HepG2 (cell line): ENCODE results near the gene TLCD3A. TPM values are rescaled to one million over a fixed set of nuclear protein-coding genes. Genes with fewer than 3 reads are reported as not detected.

ENCODE experiments used
- EED ChIP-seq: sonication (generic); formaldehyde crosslinking; IDR thresholded peaks from 2 replicates; pipeline ENCODE4 v1.5.0; 2020; ENCODE audit warnings: mild to moderate bottlenecking, missing genetic modification reagents
- ESRRA ChIP-seq: sonication (generic); formaldehyde crosslinking; IDR thresholded peaks from 2 replicates; pipeline ENCODE4 v1.5.1; 2020; ENCODE audit warnings: mild to moderate bottlenecking, low read depth, missing genetic modification reagents
- GZF1 ChIP-seq: sonication (generic); formaldehyde crosslinking; IDR thresholded peaks from 2 replicates; pipeline ENCODE4 v1.5.1; 2020; ENCODE audit warnings: mild to moderate bottlenecking, missing genetic modification reagents
- HES4 ChIP-seq: sonication (generic); formaldehyde crosslinking; IDR thresholded peaks from 2 replicates; pipeline ENCODE4 v1.9.0; 2021; ENCODE audit warnings: mild to moderate bottlenecking, missing genetic modification reagents, borderline replicate concordance
- IRF2 ChIP-seq: IDR thresholded peaks from 2 replicates; pipeline ENCODE4 v1.6.1; 2018; ENCODE audit warnings: missing genetic modification reagents, missing compliant biosample characterization
- KAT8 ChIP-seq: IDR thresholded peaks from 2 replicates; pipeline ENCODE4 v1.6.1; 2016; ENCODE audit warnings: missing genetic modification reagents, missing compliant biosample characterization
- MED1 ChIP-seq: sonication (generic); formaldehyde crosslinking; IDR thresholded peaks from 2 replicates; pipeline ENCODE4 v1.4.0; 2020; ENCODE audit warnings: missing genetic modification reagents
- NFE2L2 ChIP-seq: fragments of 150-350 bp; IDR thresholded peaks from 2 replicates; pipeline ENCODE4 v1.6.1; 2014; ENCODE audit warnings: low read length
- POLR2AphosphoS5 ChIP-seq: IDR thresholded peaks from 2 replicates; pipeline ENCODE4 v1.6.1; 2012; ENCODE audit warnings: low read depth, low read length
- RARG ChIP-seq: sonication (generic); formaldehyde crosslinking; IDR thresholded peaks from 2 replicates; pipeline ENCODE4 v1.4.0; 2020; ENCODE audit warnings: low read depth, mild to moderate bottlenecking, missing genetic modification reagents
- RFX3 ChIP-seq: IDR thresholded peaks from 2 replicates; pipeline ENCODE4 v1.6.1; 2016; ENCODE audit warnings: missing biosample characterization, missing genetic modification reagents
- RXRB ChIP-seq: IDR thresholded peaks from 2 replicates; pipeline ENCODE4 v1.6.1; 2016; ENCODE audit warnings: borderline replicate concordance, missing genetic modification reagents, missing compliant biosample characterization
- TRIM22 ChIP-seq: fragments of 450-650 bp; IDR thresholded peaks from 2 replicates; pipeline ENCODE4 v1.6.1; 2017
- ZBTB1 ChIP-seq: sonication (generic); formaldehyde crosslinking; IDR thresholded peaks from 2 replicates; pipeline ENCODE4 v1.4.0; 2020; ENCODE audit warnings: missing genetic modification reagents, borderline replicate concordance
- ZKSCAN1 ChIP-seq: fragments of 150-350 bp; IDR thresholded peaks from 2 replicates; pipeline ENCODE4 v1.6.1; 2014; ENCODE audit warnings: low read length
- ZNF253 ChIP-seq: sonication (generic); formaldehyde crosslinking; IDR thresholded peaks from 2 replicates; pipeline ENCODE4 v1.8.0; 2022; ENCODE audit warnings: mild to moderate bottlenecking, missing genetic modification reagents, borderline replicate concordance
- ZNF484 ChIP-seq: sonication (generic); formaldehyde crosslinking; IDR thresholded peaks from 2 replicates; pipeline ENCODE4 v1.5.1; 2020; ENCODE audit warnings: mild to moderate bottlenecking, low read depth, missing genetic modification reagents, borderline replicate concordance
- ZNF615 ChIP-seq: sonication (generic); formaldehyde crosslinking; IDR thresholded peaks from 2 replicates; pipeline ENCODE4 v1.5.0; 2020; ENCODE audit warnings: mild to moderate bottlenecking, missing genetic modification reagents, borderline replicate concordance
- ZNF713 ChIP-seq: sonication (generic); formaldehyde crosslinking; IDR thresholded peaks from 2 replicates; pipeline ENCODE4 v1.4.0; 2020; ENCODE audit warnings: mild to moderate bottlenecking, missing genetic modification reagents
- ZNF773 ChIP-seq: sonication (generic); formaldehyde crosslinking; IDR thresholded peaks from 2 replicates; pipeline ENCODE4 v1.4.0; 2020; ENCODE audit warnings: missing genetic modification reagents, borderline replicate concordance
- polyA plus RNA-seq, 8 experiments: library from polyadenylated mRNA; depleted of rRNA in 3 of 8; stranded (reverse) in 7 of 8; unstranded in 1 of 8; fragments of >200 nt; fragmentation: Illumina TruSeq in 4 of 8; extraction: Trizol in 4 of 8; gene quantifications; 2 replicates each; pipeline versions ENCODE4 v1.2.1 to v1.2.3, GENCODE V29; 2011 to 2016; ENCODE audit warnings: low read depth in 4 of 8, missing spikeins in 1 of 8, mixed read lengths in 1 of 8; ENCODE audit not compliant: insufficient read depth in 1 of 8
- total RNA-seq, 5 experiments: library from RNA; depleted of rRNA; stranded (reverse); fragments of >200 nt; fragmentation: Illumina TruSeq; extraction: Trizol; gene quantifications; 2 replicates each; pipeline ENCODE4 v1.2.3, GENCODE V29; 2016; ENCODE audit warnings: low read depth in 1 of 5
- TF ChIP-seq, protein P1 (sequence below): sonication (generic); formaldehyde crosslinking; IDR thresholded peaks from 2 replicates; pipeline ENCODE4 v1.4.0; 2020; ENCODE audit warnings: missing genetic modification reagents, borderline replicate concordance
- TF ChIP-seq, protein P2 (sequence below): sonication (generic); formaldehyde crosslinking; IDR thresholded peaks from 2 replicates; pipeline ENCODE4 v1.5.1; 2020; ENCODE audit warnings: missing genetic modification reagents, mild to moderate bottlenecking, borderline replicate concordance

Gene TLCD3A
- total and polyA plus RNA-seq, 2 of the 13 experiments (the other 11 are each of a cell fraction or from before 2014, with no cell fraction given): 25.2 to 46.6 TPM

- TF ChIP-seq, protein P1, sequence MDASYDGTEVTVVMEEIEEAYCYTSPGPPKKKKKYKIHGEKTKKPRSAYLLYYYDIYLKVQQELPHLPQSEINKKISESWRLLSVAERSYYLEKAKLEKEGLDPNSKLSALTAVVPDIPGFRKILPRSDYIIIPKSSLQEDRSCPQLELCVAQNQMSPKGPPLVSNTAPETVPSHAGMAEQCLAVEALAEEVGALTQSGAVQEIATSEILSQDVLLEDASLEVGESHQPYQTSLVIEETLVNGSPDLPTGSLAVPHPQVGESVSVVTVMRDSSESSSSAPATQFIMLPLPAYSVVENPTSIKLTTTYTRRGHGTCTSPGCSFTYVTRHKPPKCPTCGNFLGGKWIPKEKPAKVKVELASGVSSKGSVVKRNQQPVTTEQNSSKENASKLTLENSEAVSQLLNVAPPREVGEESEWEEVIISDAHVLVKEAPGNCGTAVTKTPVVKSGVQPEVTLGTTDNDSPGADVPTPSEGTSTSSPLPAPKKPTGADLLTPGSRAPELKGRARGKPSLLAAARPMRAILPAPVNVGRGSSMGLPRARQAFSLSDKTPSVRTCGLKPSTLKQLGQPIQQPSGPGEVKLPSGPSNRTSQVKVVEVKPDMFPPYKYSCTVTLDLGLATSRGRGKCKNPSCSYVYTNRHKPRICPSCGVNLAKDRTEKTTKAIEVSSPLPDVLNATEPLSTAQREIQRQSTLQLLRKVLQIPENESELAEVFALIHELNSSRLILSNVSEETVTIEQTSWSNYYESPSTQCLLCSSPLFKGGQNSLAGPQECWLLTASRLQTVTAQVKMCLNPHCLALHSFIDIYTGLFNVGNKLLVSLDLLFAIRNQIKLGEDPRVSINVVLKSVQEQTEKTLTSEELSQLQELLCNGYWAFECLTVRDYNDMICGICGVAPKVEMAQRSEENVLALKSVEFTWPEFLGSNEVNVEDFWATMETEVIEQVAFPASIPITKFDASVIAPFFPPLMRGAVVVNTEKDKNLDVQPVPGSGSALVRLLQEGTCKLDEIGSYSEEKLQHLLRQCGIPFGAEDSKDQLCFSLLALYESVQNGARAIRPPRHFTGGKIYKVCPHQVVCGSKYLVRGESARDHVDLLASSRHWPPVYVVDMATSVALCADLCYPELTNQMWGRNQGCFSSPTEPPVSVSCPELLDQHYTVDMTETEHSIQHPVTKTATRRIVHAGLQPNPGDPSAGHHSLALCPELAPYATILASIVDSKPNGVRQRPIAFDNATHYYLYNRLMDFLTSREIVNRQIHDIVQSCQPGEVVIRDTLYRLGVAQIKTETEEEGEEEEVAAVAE (CRISPR knock-in tag): peak; percentile 68; the same call in 1 of the 2 replicates
- TF ChIP-seq ESRRA (no peak), TRIM22 (no peak), MED1 (CRISPR knock-in tag) (peak; percentile 82), RARG (CRISPR knock-in tag) (no peak; the same call in 1 of the 2 replicates), ZKSCAN1 (no peak), RFX3 (CRISPR knock-in tag) (no peak), ZNF484 (CRISPR knock-in tag) (no peak), RXRB (no peak; the same call in none of the 2 replicates), GZF1 (0 out of 2 replicates have a peak, but pooled peaks have one; percentile 75), POLR2AphosphoS5 (peak; percentile 95), ZNF253 (CRISPR knock-in tag) (peak; percentile 72; the same call in 1 of the 2 replicates), ZNF615 (CRISPR knock-in tag) (no peak), NFE2L2 (no peak), ZNF713 (CRISPR knock-in tag) (peak; percentile 35; the same call in 1 of the 2 replicates), ZNF773 (no peak), KAT8 (CRISPR knock-in tag) (peak; percentile 98), IRF2 (CRISPR knock-in tag) (peak; percentile 92), EED (peak; percentile 97), HES4 (CRISPR knock-in tag) (peak; percentile 72; the same call in 1 of the 2 replicates), ZBTB1 (no peak)
- TF ChIP-seq, protein P2, sequence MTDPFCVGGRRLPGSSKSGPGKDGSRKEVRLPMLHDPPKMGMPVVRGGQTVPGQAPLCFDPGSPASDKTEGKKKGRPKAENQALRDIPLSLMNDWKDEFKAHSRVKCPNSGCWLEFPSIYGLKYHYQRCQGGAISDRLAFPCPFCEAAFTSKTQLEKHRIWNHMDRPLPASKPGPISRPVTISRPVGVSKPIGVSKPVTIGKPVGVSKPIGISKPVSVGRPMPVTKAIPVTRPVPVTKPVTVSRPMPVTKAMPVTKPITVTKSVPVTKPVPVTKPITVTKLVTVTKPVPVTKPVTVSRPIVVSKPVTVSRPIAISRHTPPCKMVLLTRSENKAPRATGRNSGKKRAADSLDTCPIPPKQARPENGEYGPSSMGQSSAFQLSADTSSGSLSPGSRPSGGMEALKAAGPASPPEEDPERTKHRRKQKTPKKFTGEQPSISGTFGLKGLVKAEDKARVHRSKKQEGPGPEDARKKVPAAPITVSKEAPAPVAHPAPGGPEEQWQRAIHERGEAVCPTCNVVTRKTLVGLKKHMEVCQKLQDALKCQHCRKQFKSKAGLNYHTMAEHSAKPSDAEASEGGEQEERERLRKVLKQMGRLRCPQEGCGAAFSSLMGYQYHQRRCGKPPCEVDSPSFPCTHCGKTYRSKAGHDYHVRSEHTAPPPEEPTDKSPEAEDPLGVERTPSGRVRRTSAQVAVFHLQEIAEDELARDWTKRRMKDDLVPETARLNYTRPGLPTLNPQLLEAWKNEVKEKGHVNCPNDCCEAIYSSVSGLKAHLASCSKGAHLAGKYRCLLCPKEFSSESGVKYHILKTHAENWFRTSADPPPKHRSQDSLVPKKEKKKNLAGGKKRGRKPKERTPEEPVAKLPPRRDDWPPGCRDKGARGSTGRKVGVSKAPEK (CRISPR knock-in tag): no peak
Observed at GRCh38 chr17:781805-782731, 49.7 kb downstream of the TLCD3A start, which contains the start of the genes GLOD4 and MRM3 (continued).
